Stomach (tissue), 19 donors: ENCODE measurements around the gene ZMYM1. TPM values are rescaled to one million over a fixed set of nuclear protein-coding genes. Genes with fewer than 3 reads are reported as not detected.

ENCODE experiments used
- DNase-seq, 2 donors: peaks; one replicate each; pipeline versions ENCODE4 v3.0.0 to v3.0.0-alpha.2; 2013 to 2019
- H3K27ac ChIP-seq, 5 donors: fragments of 200-600 bp in 4 of 5; sonication (generic) in 4 of 5; one replicate each; pipeline ENCODE4 v1.5.1; 2013 to 2019; ENCODE audit warnings: mild to moderate bottlenecking in 1 of 5, moderate library complexity in 1 of 5
- H3K27me3 ChIP-seq, 3 donors: fragments of 200-600 bp; sonication (generic); one replicate each; pipeline ENCODE4 v1.5.1; 2017 to 2019; ENCODE audit warnings: mixed run types in 1 of 3
- H3K36me3 ChIP-seq, 4 donors: fragments of 200-600 bp; sonication (generic); 1 replicate in 3 of 4; 2 replicates in 1 of 4; pipeline ENCODE4 v1.5.1; 2016 to 2019
- H3K4me1 ChIP-seq, 4 donors: fragments of 200-600 bp; sonication (generic); one replicate each; pipeline ENCODE4 v1.5.1; 2016 to 2019
- H3K4me3 ChIP-seq, 4 donors: fragments of 200-600 bp; sonication (generic) in 3 of 4; one replicate each; pipeline ENCODE4 v1.5.1; 2016 to 2019; ENCODE audit warnings: mild to moderate bottlenecking in 1 of 4
- H3K9me3 ChIP-seq, 4 donors: fragments of 200-600 bp; sonication (generic); one replicate each; pipeline ENCODE4 v1.5.1; 2016 to 2019
- CTCF ChIP-seq, 7 experiments: fragments of 450-650 bp in 4 of 7; fragments of 200-600 bp in 3 of 7; sonication (generic) in 3 of 7; IDR thresholded peaks; one replicate each; pipeline ENCODE4 v1.5.1; 2016 to 2019; ENCODE audit warnings: antibody characterized with exemption in 7 of 7, control low read depth in 2 of 7, mild to moderate bottlenecking in 1 of 7
- EP300 ChIP-seq: sonication (generic); formaldehyde crosslinking; IDR thresholded peaks from one replicate; pipeline ENCODE4 v1.6.1; 2017; ENCODE audit warnings: antibody characterized with exemption
- POLR2A ChIP-seq, 4 donors: fragments of 450-650 bp; IDR thresholded peaks; one replicate each; pipeline ENCODE4 v1.6.1; 2016; ENCODE audit warnings: antibody characterized with exemption in 4 of 4, control low read depth in 2 of 4, mild to moderate bottlenecking in 1 of 4, moderate library complexity in 1 of 4
- POLR2AphosphoS5 ChIP-seq, 3 donors: sonication (generic); formaldehyde crosslinking; IDR thresholded peaks; one replicate each; pipeline ENCODE4 v1.6.1; 2016; ENCODE audit warnings: antibody characterized with exemption in 3 of 3
- WGBS, 5 donors: extraction: QIAGEN DNeasy Blood & Tissue Kit in 3 of 5; methylation state at CpG; one replicate each; pipeline versions ENCODE4 v1.1.5 to v1.1.7; 2013 to 2018; 5-methylcytosine and 5-hydroxymethylcytosine counted together
- intact Hi-C: fragments of 100-400 bp; cut with DNase I; formaldehyde crosslinking; loops from one replicate; pipeline ENCODE4 v1.15.1; 2023; ENCODE audit warnings: low total_unique reads
- long read RNA-seq, 10 donors: transcript quantifications; one replicate each; lab custom pipeline, GENCODE V29; 2026
- polyA plus RNA-seq, 3 donors: library from polyadenylated mRNA; stranded (reverse); fragments of 200-250 nt; gene quantifications; one replicate each; pipeline ENCODE4 v1.2.3, GENCODE V29; 2013
- total RNA-seq, 5 donors: library from RNA; depleted of rRNA; stranded (reverse); fragments of >200 nt; gene quantifications; one replicate each; pipeline versions ENCODE4 v1.1.0 to v1.2.3, GENCODE V29; 2014 to 2016
- donor health status: healthy with polysubstance abuse.
- donor health status: Bipolar disorder and iron deficiency.
- donor health status: healthy.

ZMYM1 gene
- total RNA-seq, result 10 to 100 TPM in 3 of 5 donors, 1 to 10 TPM in 1, under 1 TPM in 1; 0.58 to 65.6 (median 21.8) TPM
- 1 to 10 TPM; 1.7 to 3.0 (median 2.1) TPM for polyA plus RNA-seq
- long read RNA-seq, donor 1, result 0 reads
- long read RNA-seq, donor 2, result 0 reads
- long read RNA-seq, donor 3, result 0 reads
- long read RNA-seq, donor 4, result 0 reads
- long read RNA-seq, donor 5, full-length matches to known transcripts, result 2 of 2 reads
- long read RNA-seq, donor 5, partial matches to known transcripts, result 0 of 2 reads
- long read RNA-seq, donor 5, other reads (novel, unspliced or antisense), result 0 of 2 reads
- long read RNA-seq, donor 6, result 0 reads
- long read RNA-seq, donor 7, result 0 reads
- long read RNA-seq, donor 8, result 0 reads
- long read RNA-seq, donor 9, result 0 reads
- long read RNA-seq, donor 10, result 0 reads

DNA sequence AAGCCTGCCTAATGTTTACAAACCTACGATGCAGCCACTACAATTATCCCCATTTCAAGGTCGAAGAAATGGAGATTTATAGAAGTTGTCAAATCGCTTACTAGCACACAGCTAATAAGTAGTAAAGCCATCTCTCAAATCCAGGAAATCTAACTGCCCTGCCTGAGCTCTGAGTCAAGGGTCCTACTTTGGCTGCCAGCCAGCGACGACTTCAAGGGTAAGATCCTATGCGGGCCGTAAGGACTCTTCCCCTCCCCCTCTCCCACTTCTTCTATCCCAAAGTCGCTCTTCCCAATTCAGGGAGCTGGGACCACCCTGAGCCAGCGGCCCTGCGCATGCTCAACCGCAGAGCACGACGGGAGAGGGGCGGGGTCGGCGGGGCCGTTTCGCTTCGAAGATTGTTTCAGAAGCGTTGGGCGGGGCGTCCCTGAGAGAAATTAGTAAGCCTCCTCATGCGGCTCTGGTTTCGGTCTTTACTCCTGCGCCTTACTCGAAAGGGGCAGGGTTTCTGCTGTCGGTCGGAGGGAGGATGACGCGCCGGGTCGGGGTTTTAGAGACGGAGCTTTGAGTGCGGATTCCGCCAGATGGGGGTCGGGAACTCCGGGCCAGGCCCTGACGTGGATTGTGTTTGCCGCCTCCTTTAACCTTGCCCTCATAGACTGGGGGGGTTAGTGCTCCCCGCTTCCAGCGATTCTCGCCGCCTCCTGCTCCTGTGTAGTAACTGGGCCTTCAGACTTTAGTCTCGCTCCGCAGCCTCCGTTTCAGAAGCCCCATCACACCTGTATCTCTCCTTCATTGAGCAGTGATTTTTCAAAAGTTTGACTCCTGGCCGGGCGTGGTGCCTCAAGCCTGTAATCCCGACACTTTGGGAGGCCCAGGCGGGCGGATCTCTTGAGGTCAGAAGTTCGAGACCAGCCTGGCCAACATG lies at the start of gene ZMYM1:
Gene ZMYM1, plus strand, starts transcription at position 383 of the 928 bp plus-strand sequence. CDS start 14,603 bp downstream, outside the sequence.
- DNase-seq, result peak; percentile 84 to 96
- TF ChIP-seq POLR2AphosphoS5 (IDR thresholded peaks at IDR 0.05) (peak in 2 of 3 donors; percentile 54 to 90), POLR2A (IDR thresholded peaks at IDR 0.05) (no peak), EP300 (no peak)
- WGBS, 5 donors, result 0 to 1% (median 1%) methylated on average over 35 to 52 of the region's 52 CpGs

DNA sequence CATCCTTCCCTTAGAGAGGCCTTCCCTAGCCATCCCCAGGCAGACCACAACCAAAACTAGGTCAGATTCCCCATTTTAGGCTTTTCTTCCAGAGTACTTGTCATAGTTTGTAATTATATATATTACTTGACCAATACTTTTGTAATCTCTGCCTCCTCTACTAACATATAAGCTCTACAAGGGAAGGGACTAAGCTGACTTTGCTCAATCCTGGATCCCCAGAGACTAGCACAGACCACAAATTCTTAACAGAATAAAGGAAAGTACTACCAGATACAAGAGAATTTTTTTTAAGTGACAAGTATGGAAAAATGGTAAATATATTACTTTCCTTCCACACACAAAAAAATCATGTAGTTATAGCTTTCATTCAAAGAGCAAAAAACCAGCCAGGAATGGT lies 49.4 kb upstream of the ZMYM1 start:
- intact Hi-C loops, result no loop called here
- DNase-seq, result no peak
- peak overlapping the region in 3 of 4 donors; percentile 3 to 81 (median 67) for H3K4me3 ChIP-seq
- H3K4me1 ChIP-seq, result peaks cover 9 to 35% (median 22%) of the 10 kb centered on the region in 4 donors
- no peak for TF ChIP-seq POLR2A (IDR thresholded peaks at IDR 0.05)
- no peak for TF ChIP-seq EP300
- no peak for TF ChIP-seq POLR2AphosphoS5 (IDR thresholded peaks at IDR 0.05)
- no peak for TF ChIP-seq CTCF (IDR thresholded peaks at IDR 0.05)
- H3K27ac ChIP-seq, result no peak overlapping the region
- peaks cover 4 to 21% (median 16%) of the 10 kb centered on the region in 4 donors for H3K36me3 ChIP-seq
- H3K9me3 ChIP-seq, result peaks cover 0 to 13% (median 9%) of the 10 kb centered on the region in 4 donors
- H3K27me3 ChIP-seq, result no peaks in the 10 kb centered on the region

More for the DNA sequence above, at the start of gene ZMYM1:
- H3K27me3 ChIP-seq, result peaks cover 0 to 4% (median 0%) of the 10 kb centered on the region in 3 donors
- H3K4me1 ChIP-seq, result peaks cover 15 to 21% (median 19%) of the 10 kb centered on the region in 4 donors
- H3K27ac ChIP-seq, result peak within 1 kb of the TSS; percentile 89 to 94 (median 90)
- H3K36me3 ChIP-seq, result no peaks in the 10 kb centered on the region
- intact Hi-C loops, result no loop called here
- peaks cover 0 to 4% (median 2%) of the 10 kb centered on the region in 4 donors for H3K9me3 ChIP-seq
- peak within 1 kb of the TSS; percentile 68 to 86 (median 78) for H3K4me3 ChIP-seq

GRCh38 chr1:35030338-35030737 lies 48.8 kb upstream of the ZMYM1 start:
- Histone ChIP-seq H3K4me1 (peaks cover 9 to 35% (median 20%) of the 10 kb centered on the region in 4 donors), H3K9me3 (peaks cover 0 to 13% (median 9%) of the 10 kb centered on the region in 4 donors), H3K36me3 (peaks cover 4 to 17% (median 16%) of the 10 kb centered on the region in 4 donors), H3K27me3 (no peaks in the 10 kb centered on the region), H3K27ac (peak overlapping the region in 3 of 5 donors; percentile 94 to 97 (median 95)), H3K4me3 (peak overlapping the region; percentile 67 to 81 (median 72))
- WGBS, 5 donors, result 73 to 75% (median 74%) methylated on average over 5 of the region's 5 CpGs
- intact Hi-C loops, result no loop called here
- DNase-seq, result no peak
- TF ChIP-seq POLR2A (IDR thresholded peaks at IDR 0.05) (no peak), EP300 (no peak), CTCF (IDR thresholded peaks at IDR 0.05) (no peak), POLR2AphosphoS5 (IDR thresholded peaks at IDR 0.05) (no peak)

DNA sequence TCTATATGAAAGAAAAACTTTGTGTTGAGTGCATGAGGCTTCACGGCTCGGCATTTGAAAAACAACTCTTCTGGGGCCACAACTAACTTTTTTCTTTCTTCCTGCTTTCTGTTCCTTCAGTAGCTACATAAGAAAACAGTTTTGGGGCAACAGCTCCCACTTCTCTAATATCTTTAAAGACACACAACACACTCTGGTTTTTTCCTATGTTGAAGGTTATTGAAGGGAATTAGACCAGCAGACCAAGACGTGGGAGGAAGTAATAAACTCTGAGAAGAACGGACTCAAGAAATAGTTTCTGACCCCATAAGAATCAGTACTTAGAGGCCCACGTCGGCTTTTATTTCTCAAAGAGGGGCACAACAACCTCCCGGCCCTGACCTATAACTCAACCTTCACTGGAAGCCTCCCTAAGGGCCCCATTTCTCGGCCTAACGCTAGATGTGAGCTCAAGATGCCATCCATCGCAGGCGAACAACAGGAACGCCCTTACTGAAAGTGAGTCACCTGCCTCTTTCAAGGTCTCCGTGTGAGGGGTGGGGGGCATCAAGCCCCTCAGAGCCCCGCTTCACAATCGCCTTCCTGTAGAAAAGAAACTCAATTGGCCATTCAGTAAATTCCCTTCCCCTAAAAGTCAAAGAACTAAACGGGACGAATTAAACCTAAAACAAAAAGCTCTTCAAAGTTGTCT lies 48.3 kb upstream of the ZMYM1 start:
- H3K27ac ChIP-seq, result peak overlapping the region; percentile 37 to 97 (median 94)
- 3 to 4% (median 3%) methylated on average over 17 of the region's 17 CpGs for WGBS, 5 donors
- intact Hi-C loops, result no loop called here
- TF ChIP-seq EP300, result no peak
- no peak for TF ChIP-seq POLR2AphosphoS5 (IDR thresholded peaks at IDR 0.05)
- no peak for TF ChIP-seq POLR2A (IDR thresholded peaks at IDR 0.05)
- TF ChIP-seq CTCF (IDR thresholded peaks at IDR 0.05), result no peak
- H3K27me3 ChIP-seq, result no peaks in the 10 kb centered on the region
- H3K36me3 ChIP-seq, result peaks cover 4 to 17% (median 16%) of the 10 kb centered on the region in 4 donors
- H3K9me3 ChIP-seq, result peaks cover 0 to 13% (median 9%) of the 10 kb centered on the region in 4 donors
- DNase-seq, result peak in 1 of 2 donors; percentile 73
- peak overlapping the region; percentile 67 to 81 (median 72) for H3K4me3 ChIP-seq
- H3K4me1 ChIP-seq, result peaks cover 9 to 35% (median 20%) of the 10 kb centered on the region in 4 donors
